HG02884 (cell line): ENCODE results near the gene ARID1A.

Source experiments
- ATAC-seq: cut with Tn5 transposase; IDR thresholded peaks from one replicate; pipeline ENCODE4 v1.9.1; 2021; ENCODE audit warnings: mild to moderate bottlenecking, moderate library complexity; ENCODE audit not compliant: unreplicated experiment

ARID1A gene

DNA sequence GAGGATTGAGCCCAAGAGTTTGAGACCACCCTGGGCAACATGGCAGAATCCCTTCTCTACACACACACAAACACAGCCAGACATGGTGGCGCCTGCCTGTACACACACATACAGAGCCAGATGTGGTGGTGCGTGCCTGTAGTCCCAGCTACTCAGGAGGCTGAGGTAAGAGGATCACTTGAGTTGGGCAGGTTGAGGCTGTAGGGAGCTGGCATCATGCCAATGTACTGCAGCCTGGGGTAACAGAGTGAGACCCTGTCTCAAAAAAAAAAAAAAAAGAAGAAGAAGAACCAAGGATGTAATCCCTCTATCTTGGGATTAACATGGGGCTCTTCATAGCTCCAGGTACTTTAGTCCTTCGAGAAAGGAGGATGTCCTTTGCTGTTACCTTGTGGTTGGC lies 62.5 kb downstream of the ARID1A start:
- no peak for ATAC-seq

DNA sequence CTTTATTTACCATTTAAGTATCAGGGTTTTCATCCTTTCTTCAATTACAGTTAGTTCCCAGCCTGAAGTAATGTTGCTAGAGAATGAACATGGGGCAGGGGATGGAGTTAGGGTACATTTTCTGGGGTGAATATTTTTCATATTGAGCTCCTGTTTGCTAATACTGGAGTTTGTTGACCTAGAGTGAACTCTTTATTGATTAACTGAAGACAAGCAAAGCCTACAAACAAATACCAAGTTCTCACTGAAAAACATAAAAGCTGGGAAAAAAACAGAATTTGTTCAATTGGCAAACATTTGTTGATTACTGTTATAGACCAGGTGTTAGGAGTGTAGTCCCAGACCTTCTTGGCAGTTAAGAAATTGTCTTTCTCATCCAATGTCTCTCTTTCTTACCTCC lies 63.7 kb downstream of the ARID1A start:
- ATAC-seq, result no peak

DNA sequence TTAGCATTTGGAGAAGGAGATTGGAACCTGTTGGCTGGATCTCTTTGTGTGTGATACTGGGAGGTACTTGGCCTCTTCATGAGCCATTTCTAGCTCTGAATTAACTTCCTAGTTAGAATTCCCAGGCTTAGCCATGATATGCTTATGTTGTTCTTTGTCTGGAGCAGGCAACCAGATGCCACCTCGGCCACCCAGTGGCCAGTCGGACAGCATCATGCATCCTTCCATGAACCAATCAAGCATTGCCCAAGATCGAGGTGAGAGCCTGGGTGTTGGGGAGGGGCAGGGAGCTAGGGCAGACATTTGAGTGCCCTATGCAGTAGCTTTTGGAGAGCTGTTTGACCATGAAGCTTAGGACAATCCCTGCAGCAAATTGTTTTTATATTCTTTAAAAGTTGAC lies 65.4 kb downstream of the ARID1A start:
- no peak for ATAC-seq

GRCh38 chr1:26767714-26768113 lies 71.9 kb downstream of the ARID1A start:
- no peak for ATAC-seq

- ATAC-seq, result no peak
Measured at GRCh38 chr1:26768755-26769154, 72.9 kb downstream of the ARID1A start.

DNA sequence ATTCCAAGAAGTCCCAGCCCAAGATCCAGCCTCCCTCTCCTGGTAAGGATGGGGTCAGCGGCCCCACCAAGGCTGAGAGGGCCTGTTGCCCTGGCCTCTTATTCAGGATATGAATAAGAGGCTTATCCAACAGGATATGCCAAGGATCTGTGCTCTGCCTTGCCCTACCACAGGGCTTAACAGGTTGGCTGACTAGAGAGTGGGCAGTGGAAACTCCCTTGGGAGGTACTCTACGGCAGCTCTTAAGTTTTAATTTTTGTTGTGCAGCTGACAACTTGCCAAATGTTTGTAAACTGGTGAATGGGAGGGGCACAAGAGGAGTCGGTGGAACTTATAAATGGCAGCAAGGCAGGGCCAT lies 75.4 kb downstream of the ARID1A start:
- ATAC-seq, result no peak

DNA sequence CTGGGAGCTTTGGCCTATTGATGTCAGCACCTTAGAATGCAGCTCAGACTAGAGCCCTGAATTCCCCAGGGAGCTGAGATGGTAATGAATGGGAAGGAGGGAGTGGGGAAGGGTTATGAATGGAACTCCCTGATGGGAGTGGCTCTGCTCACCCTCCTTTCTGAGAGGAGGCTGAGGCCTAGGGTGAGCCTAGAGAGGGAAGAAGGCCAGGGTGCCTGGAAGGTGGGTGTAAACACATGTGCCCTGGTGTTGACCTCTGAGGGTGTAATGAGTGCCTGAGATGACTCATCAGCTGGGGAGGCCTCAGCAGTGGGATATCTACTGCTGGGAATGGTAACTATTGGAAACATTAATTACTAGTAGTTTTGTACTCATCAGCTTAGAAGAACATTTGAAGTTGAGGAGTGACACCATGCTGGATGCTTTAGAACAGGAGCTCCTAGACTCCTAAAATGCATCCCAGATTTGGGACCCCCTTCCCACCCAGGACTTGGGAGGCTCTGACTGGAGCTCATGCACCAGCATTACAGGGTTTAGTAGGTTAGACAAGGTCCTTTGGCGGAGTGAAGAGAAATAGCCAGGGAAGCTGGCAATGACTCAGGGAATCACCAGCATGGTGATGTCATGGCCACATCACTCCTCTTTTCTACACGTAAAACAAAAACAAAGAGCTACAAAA lies 76.0 kb downstream of the ARID1A start:
- ATAC-seq, result no peak

GRCh38 chr1:26772687-26773086 lies 76.9 kb downstream of the ARID1A start:
- no peak for ATAC-seq

DNA sequence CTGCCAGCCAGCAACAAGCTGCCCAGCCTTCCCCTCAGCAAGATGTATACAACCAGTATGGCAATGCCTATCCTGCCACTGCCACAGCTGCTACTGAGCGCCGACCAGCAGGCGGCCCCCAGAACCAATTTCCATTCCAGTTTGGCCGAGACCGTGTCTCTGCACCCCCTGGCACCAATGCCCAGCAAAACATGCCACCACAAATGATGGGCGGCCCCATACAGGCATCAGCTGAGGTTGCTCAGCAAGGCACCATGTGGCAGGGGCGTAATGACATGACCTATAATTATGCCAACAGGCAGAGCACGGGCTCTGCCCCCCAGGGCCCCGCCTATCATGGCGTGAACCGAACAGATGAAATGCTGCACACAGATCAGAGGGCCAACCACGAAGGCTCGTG lies 78.6 kb downstream of the ARID1A start:
- no peak for ATAC-seq

DNA sequence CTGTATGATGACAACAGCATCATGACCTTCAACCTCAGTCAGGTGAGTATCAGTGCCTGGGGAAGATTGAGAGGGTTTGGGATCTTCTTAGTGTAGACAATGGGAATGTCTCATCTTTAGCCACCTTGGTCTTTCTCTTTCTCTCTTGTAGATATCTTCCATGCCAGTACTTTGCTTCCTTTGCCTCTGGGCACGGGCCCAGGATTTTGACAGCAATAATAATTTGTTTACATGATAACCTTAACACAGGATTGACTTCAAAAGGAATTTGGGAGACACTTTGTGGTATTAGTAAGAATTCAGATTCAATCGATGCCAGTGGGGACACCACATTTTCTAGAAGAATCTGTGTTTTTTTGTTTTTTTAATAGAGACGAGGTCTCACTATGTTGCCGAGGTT lies 79.9 kb downstream of the ARID1A start:
- no peak for ATAC-seq

- no peak for ATAC-seq
Measured at GRCh38 chr1:26779098-26779668, 83.4 kb downstream of the ARID1A start.

GRCh38 chr1:26780344-26780957 lies 84.6 kb downstream of the ARID1A start:
- ATAC-seq, result no peak

DNA sequence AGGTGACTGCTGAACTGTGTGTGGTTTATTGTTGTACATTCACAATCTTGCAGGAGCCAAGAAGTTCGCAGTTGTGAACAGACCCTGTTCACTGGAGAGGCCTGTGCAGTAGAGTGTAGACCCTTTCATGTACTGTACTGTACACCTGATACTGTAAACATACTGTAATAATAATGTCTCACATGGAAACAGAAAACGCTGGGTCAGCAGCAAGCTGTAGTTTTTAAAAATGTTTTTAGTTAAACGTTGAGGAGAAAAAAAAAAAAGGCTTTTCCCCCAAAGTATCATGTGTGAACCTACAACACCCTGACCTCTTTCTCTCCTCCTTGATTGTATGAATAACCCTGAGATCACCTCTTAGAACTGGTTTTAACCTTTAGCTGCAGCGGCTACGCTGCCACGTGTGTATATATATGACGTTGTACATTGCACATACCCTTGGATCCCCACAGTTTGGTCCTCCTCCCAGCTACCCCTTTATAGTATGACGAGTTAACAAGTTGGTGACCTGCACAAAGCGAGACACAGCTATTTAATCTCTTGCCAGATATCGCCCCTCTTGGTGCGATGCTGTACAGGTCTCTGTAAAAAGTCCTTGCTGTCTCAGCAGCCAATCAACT lies 85.5 kb downstream of the ARID1A start:
- ATAC-seq, result no peak

DNA sequence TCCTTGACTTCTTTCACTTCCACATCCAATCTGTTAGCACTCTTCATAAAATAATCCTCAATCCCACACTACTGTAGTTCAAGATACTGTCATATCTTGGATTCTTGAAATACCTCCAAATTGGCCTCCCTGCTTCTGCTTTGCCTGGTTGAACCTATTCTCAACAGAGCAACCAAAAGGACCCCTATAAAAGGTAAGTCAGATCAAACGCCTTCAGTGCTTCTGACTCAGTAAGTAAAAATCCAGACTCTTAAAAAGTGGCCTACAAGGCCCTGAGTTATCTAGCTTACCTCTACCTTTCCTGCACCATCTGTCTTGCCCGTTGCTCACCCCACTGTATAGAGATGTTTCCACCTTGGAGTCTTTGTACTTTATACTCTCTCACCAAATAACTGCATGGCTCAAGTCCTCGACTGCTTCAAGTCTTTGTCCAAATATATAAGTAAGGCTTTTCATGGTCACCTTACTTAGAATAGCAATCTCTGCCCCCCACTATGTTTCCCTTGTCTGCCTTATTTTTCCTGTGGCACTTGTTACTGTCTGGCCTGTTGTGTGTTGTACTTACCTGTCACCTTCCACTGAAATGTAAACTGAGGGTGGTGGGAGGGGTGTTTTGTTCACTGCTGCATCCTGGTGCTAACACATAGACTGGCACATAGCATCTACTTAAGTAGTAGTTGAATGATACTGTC lies 86.9 kb downstream of the ARID1A start:
- ATAC-seq, result no peak

DNA sequence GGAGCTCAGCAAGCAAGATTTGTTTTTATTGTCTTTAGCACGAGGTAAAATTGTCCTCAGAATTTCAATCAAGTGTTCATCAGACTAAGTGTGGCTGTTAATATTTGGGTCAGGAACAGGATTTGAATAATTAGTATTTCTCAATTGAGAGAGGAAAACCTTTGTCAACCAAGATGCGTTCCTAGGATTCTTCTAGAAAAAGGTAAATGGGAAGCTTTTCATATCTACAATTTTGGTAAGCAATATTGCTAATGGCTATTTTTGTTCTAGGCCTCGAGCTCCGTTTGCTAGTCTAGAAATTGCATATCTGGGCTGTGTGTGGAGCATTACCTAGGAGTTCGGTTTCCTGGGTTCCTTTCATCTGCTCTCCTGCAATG lies 87.8 kb downstream of the ARID1A start:
- ATAC-seq, result no peak

GRCh38 chr1:26784023-26784871 lies 88.4 kb downstream of the ARID1A start:
- ATAC-seq, result no peak

DNA sequence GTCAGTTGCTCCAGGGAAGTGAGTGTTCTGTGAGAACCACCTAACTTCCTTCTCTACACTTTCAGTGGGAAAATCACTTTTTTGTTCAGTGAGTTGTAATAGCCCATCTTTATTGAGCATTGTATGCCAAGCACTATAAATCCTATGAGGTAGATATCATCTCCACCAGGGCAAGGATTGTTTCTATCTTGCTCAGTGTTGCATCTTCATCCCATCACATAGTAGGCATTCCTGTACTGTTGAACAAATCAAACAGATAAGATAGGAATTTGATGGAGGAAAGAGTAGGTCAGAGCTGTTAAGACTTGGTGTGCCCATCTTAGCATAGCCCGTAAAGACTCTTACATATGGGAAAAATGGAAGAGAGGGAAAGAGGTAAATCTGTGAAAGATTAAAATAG lies 89.1 kb downstream of the ARID1A start:
- ATAC-seq, result no peak

DNA sequence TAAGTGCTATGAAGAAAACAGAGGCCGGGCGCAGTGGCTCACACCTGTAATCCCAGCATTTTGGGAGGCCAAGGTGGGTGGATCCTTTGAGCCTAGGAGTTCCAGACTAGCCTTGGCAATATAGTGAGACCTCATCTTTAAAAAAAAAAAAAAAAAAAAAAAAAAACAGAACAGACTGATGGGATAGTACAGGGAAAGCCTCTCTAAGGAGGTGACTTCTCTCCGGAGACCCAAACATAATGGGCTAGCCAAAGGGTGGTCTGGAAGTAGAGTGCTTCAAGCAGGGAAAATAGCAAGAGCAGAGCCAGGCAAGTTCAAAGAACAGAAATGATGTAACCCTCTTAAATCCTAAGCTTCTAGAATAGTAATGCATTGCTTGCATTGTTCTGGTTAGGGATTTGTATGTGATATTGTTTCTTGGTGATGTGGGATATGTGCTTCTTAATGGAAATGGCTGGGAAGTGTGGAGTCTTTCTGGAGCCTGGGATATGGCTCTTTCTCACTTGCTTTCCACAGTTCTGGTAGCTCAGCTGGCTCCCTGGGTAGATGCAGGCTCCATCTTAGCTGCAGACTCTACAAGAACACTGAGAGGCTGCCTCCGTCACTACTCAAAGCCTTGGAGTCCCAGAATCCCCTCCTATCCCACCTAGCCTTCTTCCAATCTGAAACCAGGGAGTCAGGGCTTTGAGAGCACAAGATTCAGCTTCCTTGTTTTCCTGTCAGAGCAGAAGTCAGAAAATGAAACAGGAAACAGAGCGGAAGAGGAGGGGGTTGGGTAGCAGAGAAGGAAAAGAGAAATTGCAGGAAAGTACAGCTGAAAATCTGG lies 90.0 kb downstream of the ARID1A start:
- no peak for ATAC-seq

DNA sequence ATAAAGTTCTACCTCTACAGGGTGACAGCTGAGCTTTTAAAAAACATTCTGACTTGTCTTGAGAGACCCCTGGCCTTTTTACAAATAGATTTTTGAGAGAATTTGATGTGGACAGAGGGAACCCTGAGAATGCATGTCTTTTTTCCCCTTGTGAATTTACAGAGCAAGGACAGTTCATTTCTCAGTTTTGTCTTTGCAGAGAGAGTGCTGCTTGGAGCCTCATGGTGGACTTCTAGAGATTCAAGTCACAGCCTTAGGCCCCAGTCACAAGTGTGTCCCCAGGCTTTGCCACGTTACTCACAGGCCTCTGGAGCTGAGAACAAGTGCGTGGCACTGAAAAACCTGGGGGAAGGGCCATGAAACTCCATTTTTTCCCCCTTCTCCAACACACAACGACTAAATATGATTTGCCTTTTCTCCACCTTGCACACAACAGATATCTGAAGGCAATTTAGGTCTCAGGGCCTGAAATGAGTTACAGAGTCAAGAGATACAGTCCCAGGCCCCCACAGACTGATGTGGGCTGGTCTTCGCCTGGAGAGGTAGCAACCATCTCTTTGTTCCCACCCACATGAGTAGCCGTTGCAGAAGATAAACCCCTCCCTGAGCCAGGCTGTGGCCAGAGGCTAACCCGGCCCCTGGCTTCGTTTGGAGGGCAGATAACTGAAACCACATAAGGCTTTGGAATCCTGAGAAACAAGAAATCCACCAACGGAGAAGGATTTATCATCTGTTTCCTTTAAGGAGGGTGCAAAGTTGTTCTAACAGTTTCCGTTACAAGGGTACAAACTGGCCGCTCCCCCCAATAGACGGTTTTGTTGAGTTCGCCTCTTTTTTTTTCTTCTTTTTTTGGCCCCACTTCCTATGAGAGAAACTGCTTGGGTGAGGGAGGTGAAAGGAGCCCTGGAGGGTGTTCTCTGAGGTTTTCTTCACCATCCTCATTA lies 90.9 kb downstream of the ARID1A start:
- no peak for ATAC-seq
